OCI-LY1 (cell line): ENCODE data around the gene UBALD2.
"Not testable (repeated sequence)": the region's sequence is repeated elsewhere in the genome, so short reads cannot be mapped to it uniquely, and the experiment has no call there.

ENCODE experiments used
- EZH2 ChIP-seq: fragments of 200-600 bp; sonication (generic), shearing (Covaris generic); IDR thresholded peaks from 2 replicates; pipeline ENCODE4 v1.8.0; 2017; ENCODE audit warnings: borderline replicate concordance, mixed run types, mild to moderate bottlenecking, antibody characterized with exemption, low read length, moderate library complexity, mixed read lengths
- TF ChIP-seq, protein P1 (sequence below): fragments of 200-600 bp; sonication (generic), shearing (Covaris generic); IDR thresholded peaks from 2 replicates; pipeline ENCODE4 v1.5.1; 2017; ENCODE audit warnings: mild to moderate bottlenecking, antibody characterized with exemption, low read length, moderate library complexity, mixed read lengths

DNA sequence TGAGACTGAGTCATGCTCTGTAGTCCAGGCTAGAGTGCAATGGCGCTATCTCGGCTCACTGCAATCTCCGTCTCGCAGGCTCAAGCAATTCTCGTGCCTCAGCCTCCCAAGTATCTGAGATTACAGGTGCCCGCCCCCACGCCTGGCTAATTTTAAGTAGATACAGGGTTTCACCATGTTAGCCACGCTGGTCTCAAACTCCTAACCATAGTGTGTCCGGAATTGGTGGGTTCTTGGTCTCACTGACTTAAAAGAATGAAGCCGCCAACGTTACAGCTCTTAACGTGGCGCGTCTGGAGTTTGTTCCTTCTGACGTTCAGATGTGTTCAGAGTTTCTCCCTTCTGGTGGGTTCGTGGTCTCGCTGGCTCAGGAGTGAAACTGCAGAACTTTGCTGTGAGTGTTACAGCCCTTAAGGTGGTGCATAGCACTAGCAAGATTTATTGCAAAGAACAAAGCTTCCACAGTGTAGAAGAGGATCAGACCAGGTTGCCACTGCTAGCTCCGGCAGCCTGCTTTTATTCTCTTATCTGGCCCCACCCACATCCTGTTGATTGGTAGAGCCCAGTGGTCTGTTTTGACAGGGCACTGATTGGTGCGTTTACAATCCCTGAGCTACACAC lies 8.6 kb upstream of the UBALD2 start:
- TF ChIP-seq, protein P1, sequence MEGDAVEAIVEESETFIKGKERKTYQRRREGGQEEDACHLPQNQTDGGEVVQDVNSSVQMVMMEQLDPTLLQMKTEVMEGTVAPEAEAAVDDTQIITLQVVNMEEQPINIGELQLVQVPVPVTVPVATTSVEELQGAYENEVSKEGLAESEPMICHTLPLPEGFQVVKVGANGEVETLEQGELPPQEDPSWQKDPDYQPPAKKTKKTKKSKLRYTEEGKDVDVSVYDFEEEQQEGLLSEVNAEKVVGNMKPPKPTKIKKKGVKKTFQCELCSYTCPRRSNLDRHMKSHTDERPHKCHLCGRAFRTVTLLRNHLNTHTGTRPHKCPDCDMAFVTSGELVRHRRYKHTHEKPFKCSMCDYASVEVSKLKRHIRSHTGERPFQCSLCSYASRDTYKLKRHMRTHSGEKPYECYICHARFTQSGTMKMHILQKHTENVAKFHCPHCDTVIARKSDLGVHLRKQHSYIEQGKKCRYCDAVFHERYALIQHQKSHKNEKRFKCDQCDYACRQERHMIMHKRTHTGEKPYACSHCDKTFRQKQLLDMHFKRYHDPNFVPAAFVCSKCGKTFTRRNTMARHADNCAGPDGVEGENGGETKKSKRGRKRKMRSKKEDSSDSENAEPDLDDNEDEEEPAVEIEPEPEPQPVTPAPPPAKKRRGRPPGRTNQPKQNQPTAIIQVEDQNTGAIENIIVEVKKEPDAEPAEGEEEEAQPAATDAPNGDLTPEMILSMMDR = not testable (repeated sequence)
- TF ChIP-seq EZH2 = not testable (repeated sequence)
